SK-N-MC (cell line): ENCODE data around the gene SNAP47.

Source experiments
- EZH2 ChIP-seq: fragments of 200-600 bp; sonication (generic); IDR thresholded peaks from one replicate; pipeline ENCODE4 v1.6.1; 2017; ENCODE audit warnings: antibody characterized with exemption
- FOXP2 ChIP-seq: optimal IDR thresholded peaks from 2 replicates; pipeline ENCODE3; 2011; ENCODE audit warnings: mild to moderate bottlenecking, moderate library complexity; ENCODE audit not compliant: insufficient read depth; ENCODE audit errors: extremely low read length, control extremely low read depth
- POLR2AphosphoS5 ChIP-seq: IDR thresholded peaks from 2 replicates; pipeline ENCODE4 v1.6.1; 2012; ENCODE audit warnings: mild to moderate bottlenecking, low read depth, low read length, borderline replicate concordance

GRCh38 chr1:227785094-227785804 is 50.0 kb downstream of the SNAP47 start:
- no peak for TF ChIP-seq POLR2AphosphoS5
- no peak for TF ChIP-seq EZH2
- no peak for TF ChIP-seq FOXP2
